Kidney epithelial cell (primary cell): ENCODE measurements around the gene UCK2. TPM values are rescaled to one million over a fixed set of nuclear protein-coding genes. Genes with fewer than 3 reads are reported as not detected.

Source experiments
- DNase-seq: peaks from one replicate; pipeline ENCODE4 v3.0.0-alpha.2; 2010; ENCODE audit warnings: low read depth
- H3K27me3 ChIP-seq: 2 replicates; pipeline ENCODE4 v1.6.0; 2011; ENCODE audit warnings: low read length; ENCODE audit not compliant: control insufficient read depth, insufficient read depth
- H3K36me3 ChIP-seq: 2 replicates; pipeline ENCODE4 v1.5.1; 2011; ENCODE audit warnings: low read length; ENCODE audit not compliant: control insufficient read depth, insufficient read depth
- H3K4me3 ChIP-seq: 2 replicates; pipeline ENCODE4 v1.5.1; 2011; ENCODE audit warnings: low read depth, mild to moderate bottlenecking, control low read depth, low read length
- total RNA-seq: library from RNA; depleted of rRNA; stranded (reverse); fragments of >200 nt; gene quantifications from 2 replicates; pipeline ENCODE4 v1.2.3, GENCODE V29; 2015
- TF ChIP-seq, protein P1 (sequence below): IDR thresholded peaks from 2 replicates; pipeline ENCODE4 v1.5.1; 2011; ENCODE audit warnings: mild to moderate bottlenecking, moderate library complexity, low read length, control low read depth, inconsistent platforms; ENCODE audit not compliant: insufficient read depth, poor library complexity, severe bottlenecking

UCK2 gene
- total RNA-seq, 1 donor from 2014 or later, result 81.9 TPM

DNA sequence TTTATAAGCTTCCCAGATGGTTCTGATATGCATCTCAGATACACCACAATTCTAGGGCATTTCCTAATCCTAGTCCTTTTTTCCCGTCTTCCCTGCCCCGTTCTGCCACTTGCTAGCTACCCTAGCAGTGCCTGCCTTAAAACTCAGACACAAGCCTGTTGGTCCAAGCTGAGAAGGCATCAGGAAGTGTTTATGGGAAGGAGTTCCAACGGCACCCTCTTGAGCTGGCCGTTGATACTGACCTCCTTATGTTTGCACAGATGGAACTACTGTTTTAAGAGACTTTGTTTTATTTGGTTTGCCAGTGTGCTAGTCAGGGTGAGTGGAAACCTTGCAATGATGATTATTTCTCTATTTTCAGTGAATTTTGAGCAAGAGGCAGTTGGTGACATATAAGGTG lies 67.2 kb downstream of the UCK2 start:
- Histone ChIP-seq H3K36me3 (no peaks in the 10 kb centered on the region), H3K27me3 (no peaks in the 10 kb centered on the region), H3K4me3 (no peak overlapping the region)
- DNase-seq, result no peak
- TF ChIP-seq, protein P1, sequence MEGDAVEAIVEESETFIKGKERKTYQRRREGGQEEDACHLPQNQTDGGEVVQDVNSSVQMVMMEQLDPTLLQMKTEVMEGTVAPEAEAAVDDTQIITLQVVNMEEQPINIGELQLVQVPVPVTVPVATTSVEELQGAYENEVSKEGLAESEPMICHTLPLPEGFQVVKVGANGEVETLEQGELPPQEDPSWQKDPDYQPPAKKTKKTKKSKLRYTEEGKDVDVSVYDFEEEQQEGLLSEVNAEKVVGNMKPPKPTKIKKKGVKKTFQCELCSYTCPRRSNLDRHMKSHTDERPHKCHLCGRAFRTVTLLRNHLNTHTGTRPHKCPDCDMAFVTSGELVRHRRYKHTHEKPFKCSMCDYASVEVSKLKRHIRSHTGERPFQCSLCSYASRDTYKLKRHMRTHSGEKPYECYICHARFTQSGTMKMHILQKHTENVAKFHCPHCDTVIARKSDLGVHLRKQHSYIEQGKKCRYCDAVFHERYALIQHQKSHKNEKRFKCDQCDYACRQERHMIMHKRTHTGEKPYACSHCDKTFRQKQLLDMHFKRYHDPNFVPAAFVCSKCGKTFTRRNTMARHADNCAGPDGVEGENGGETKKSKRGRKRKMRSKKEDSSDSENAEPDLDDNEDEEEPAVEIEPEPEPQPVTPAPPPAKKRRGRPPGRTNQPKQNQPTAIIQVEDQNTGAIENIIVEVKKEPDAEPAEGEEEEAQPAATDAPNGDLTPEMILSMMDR, result no peak

DNA sequence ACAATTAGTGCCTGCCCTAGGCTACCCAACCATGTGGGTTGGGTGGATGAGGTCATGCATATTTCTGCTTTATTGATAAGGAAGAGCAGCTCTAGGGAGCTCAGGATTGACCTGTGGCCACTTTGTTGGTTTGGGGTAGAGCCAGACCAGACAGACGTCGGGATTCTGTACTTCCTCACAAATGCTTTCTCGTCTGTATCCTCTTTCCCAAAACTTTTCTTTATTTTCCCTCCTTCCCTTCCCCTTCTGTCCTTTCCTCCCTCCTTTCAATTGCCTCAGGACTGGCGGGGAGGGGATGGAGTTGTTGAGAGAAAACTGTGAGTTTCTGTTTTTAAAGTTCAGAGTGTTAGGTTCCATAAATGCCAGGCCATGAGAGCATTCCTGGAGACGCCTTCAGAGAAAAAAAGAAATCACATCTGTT lies 68.0 kb downstream of the UCK2 start:
- Histone ChIP-seq H3K27me3 (no peaks in the 10 kb centered on the region), H3K4me3 (no peak overlapping the region), H3K36me3 (no peaks in the 10 kb centered on the region)
- TF ChIP-seq, protein P1, result no peak
- no peak for DNase-seq

DNA sequence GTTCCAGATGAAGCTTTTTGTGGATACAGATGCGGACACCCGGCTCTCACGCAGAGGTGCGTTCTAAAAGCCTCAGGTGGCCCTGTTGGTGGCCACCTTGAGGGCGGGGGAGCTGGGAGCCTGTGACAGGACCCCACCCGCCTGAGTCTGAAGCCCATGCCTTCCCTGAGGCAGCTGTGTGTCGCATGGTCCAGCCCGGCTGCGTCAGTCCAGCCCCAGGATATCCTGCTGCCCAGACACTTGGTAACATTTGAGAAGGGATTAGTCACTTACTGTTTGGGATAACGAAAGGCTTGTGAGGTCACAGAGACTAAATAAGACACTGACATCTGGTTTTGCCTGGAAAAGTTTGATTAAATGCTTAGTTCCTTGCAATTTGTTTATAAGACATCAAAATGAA lies 68.9 kb downstream of the UCK2 start:
- peak; percentile 68 for DNase-seq
- TF ChIP-seq, protein P1, result no peak
- Histone ChIP-seq H3K36me3 (no peaks in the 10 kb centered on the region), H3K27me3 (no peaks in the 10 kb centered on the region), H3K4me3 (no peak overlapping the region)

DNA sequence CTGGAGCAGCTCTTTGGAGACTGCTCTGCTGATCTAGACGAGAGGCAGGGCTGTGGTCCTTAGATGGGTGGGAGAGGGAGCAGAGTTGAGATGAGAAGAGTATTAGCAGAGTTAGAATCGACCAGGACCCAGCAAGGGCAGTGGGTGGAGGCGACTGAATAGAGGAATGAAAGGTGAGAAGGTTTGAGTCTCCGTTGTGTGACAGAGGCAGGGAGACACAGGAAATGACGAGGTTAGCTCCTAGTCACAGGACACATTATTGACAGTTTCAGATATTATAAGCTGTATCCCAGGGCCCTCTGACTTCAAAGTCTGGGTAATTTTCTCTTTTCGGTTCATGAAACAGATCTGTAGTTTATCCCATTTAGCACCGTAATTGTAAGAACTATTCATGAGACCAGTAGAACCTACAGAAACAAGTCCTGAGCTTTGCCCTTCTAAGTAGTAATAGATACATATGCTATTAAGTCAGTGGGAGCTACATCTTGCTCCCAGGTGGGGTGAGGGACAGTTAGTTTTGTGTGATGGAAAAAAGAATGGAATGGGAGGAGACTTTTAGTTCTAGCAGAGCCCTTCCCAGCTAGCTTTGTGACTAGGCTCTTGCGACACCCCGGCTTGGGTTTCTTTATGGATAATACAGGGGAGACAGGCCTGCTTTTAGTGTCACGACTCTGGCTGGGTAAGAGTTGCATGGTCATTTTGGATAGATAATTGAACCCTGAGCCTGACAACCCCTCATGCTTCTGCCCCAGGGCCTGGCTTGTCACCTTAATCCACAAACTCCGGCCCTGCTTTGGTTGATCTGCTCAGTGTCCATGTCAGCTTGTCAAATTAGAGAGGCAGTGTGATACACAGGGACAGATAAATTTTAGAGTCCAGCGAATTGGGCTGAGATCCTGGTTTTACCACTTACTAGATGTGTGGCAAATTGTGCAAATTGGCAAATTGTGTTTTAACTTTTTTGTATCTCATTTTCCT lies 70.2 kb downstream of the UCK2 start:
- no peak overlapping the region for H3K4me3 ChIP-seq
- no peak for DNase-seq
- H3K27me3 ChIP-seq, result no peaks in the 10 kb centered on the region
- TF ChIP-seq, protein P1, result no peak
- no peaks in the 10 kb centered on the region for H3K36me3 ChIP-seq

DNA sequence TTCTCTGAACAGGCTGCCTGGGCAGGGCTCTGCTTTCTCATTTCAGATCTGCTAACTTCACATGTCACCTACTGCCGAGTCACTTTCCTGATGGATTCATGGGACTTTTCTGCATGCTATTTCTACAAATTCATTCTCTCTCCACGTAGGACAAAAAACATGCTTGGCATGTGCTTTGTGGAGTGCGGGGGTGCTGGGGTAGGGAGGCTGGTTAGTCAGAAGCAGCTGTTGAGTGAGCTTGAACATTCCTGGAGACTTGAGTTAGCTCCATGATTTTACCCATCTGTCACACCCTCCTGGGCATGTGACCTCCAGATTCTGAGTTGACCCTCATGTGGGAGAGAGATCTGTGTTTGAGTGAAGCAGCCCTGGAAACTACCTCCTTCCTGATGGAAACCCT lies 71.4 kb downstream of the UCK2 start:
- TF ChIP-seq, protein P1, result no peak
- Histone ChIP-seq H3K4me3 (no peak overlapping the region), H3K36me3 (no peaks in the 10 kb centered on the region), H3K27me3 (no peaks in the 10 kb centered on the region)
- peak; percentile 99 for DNase-seq
